HL-60 (cell line): ENCODE measurements around the gene SORCS1.

Experiments
- DNase-seq, 2 experiments: peaks; one replicate each; pipeline ENCODE4 v3.0.0-alpha.2; 2010 to 2020; ENCODE audit warnings: low read depth in 1 of 2, low spot score in 1 of 2
- H3K27ac ChIP-seq: fragments of 250-450 bp; sonication (Bioruptor Pico); replicated peaks from 2 replicates; pipeline ENCODE4 v1.5.1; 2020; ENCODE audit warnings: mild to moderate bottlenecking, moderate library complexity
- H3K27me3 ChIP-seq: fragments of 250-450 bp; sonication (Bioruptor Pico); 2 replicates; pipeline ENCODE4 v1.5.1; 2021; ENCODE audit warnings: mild to moderate bottlenecking, moderate library complexity; ENCODE audit not compliant: insufficient read depth, poor library complexity, severe bottlenecking
- H3K4me3 ChIP-seq: replicated peaks from 2 replicates; pipeline ENCODE4 v1.5.1; 2011; ENCODE audit warnings: mild to moderate bottlenecking, control low read depth, low read length; ENCODE audit not compliant: insufficient read depth
- GABPA ChIP-seq: IDR thresholded peaks from 2 replicates; pipeline ENCODE4 v1.6.1; 2012; ENCODE audit warnings: low read depth
- POLR2AphosphoS5 ChIP-seq: IDR thresholded peaks from 2 replicates; pipeline ENCODE4 v1.6.1; 2012; ENCODE audit warnings: low read depth
- SPI1 ChIP-seq: IDR thresholded peaks from 2 replicates; pipeline ENCODE4 v1.6.1; 2012; ENCODE audit warnings: low read depth, mild to moderate bottlenecking, borderline replicate concordance
- TF ChIP-seq, protein P1 (sequence below): IDR thresholded peaks from one replicate; pipeline ENCODE4 v1.5.1; 2011; ENCODE audit warnings: low read length, control low read depth, inconsistent platforms; ENCODE audit not compliant: insufficient read depth
- TF ChIP-seq, protein P2 (sequence below): IDR thresholded peaks from 2 replicates; pipeline ENCODE4 v1.6.1; 2012; ENCODE audit warnings: low read depth; ENCODE audit not compliant: insufficient replicate concordance

Gene SORCS1

DNA sequence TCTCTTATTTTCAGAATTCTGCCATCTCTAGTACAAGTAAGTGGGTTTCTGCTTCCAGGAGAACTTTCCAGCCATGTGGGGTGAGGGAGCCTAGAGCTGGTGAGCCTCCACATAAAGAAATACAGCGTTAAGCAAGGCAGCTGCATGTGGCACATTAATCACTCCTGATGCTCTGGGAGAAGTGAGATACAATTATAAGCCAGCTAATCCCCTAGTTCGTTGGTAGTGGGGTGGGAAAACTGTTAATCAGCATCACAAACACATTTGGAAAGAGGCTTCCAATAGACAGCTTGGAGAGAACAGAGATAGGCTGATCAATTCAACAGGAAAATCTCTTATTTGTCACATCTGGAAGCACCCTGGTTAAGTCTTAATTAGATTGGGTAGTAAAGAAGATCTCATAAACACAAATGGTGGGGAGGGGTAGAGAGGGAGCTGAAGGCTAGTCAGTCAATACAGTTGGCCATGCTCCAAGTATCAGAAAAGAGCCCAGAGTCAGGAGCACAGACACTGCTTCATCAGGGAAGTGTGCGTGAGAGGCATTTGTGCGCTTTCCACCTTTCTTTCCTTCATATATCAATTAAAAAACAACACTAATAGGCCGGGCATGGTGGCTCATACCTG, 130.6 kb downstream of the SORCS1 start:
- H3K27ac ChIP-seq, result no peak overlapping the region
- no peak for TF ChIP-seq POLR2AphosphoS5
- no peak for TF ChIP-seq GABPA
- TF ChIP-seq, protein P1, sequence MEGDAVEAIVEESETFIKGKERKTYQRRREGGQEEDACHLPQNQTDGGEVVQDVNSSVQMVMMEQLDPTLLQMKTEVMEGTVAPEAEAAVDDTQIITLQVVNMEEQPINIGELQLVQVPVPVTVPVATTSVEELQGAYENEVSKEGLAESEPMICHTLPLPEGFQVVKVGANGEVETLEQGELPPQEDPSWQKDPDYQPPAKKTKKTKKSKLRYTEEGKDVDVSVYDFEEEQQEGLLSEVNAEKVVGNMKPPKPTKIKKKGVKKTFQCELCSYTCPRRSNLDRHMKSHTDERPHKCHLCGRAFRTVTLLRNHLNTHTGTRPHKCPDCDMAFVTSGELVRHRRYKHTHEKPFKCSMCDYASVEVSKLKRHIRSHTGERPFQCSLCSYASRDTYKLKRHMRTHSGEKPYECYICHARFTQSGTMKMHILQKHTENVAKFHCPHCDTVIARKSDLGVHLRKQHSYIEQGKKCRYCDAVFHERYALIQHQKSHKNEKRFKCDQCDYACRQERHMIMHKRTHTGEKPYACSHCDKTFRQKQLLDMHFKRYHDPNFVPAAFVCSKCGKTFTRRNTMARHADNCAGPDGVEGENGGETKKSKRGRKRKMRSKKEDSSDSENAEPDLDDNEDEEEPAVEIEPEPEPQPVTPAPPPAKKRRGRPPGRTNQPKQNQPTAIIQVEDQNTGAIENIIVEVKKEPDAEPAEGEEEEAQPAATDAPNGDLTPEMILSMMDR, result no peak
- no peak for TF ChIP-seq SPI1
- TF ChIP-seq, protein P2, sequence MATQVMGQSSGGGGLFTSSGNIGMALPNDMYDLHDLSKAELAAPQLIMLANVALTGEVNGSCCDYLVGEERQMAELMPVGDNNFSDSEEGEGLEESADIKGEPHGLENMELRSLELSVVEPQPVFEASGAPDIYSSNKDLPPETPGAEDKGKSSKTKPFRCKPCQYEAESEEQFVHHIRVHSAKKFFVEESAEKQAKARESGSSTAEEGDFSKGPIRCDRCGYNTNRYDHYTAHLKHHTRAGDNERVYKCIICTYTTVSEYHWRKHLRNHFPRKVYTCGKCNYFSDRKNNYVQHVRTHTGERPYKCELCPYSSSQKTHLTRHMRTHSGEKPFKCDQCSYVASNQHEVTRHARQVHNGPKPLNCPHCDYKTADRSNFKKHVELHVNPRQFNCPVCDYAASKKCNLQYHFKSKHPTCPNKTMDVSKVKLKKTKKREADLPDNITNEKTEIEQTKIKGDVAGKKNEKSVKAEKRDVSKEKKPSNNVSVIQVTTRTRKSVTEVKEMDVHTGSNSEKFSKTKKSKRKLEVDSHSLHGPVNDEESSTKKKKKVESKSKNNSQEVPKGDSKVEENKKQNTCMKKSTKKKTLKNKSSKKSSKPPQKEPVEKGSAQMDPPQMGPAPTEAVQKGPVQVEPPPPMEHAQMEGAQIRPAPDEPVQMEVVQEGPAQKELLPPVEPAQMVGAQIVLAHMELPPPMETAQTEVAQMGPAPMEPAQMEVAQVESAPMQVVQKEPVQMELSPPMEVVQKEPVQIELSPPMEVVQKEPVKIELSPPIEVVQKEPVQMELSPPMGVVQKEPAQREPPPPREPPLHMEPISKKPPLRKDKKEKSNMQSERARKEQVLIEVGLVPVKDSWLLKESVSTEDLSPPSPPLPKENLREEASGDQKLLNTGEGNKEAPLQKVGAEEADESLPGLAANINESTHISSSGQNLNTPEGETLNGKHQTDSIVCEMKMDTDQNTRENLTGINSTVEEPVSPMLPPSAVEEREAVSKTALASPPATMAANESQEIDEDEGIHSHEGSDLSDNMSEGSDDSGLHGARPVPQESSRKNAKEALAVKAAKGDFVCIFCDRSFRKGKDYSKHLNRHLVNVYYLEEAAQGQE, result no peak
- no peak for DNase-seq
- H3K4me3 ChIP-seq, result no peak overlapping the region
- H3K27me3 ChIP-seq, result no peaks in the 10 kb centered on the region

DNA sequence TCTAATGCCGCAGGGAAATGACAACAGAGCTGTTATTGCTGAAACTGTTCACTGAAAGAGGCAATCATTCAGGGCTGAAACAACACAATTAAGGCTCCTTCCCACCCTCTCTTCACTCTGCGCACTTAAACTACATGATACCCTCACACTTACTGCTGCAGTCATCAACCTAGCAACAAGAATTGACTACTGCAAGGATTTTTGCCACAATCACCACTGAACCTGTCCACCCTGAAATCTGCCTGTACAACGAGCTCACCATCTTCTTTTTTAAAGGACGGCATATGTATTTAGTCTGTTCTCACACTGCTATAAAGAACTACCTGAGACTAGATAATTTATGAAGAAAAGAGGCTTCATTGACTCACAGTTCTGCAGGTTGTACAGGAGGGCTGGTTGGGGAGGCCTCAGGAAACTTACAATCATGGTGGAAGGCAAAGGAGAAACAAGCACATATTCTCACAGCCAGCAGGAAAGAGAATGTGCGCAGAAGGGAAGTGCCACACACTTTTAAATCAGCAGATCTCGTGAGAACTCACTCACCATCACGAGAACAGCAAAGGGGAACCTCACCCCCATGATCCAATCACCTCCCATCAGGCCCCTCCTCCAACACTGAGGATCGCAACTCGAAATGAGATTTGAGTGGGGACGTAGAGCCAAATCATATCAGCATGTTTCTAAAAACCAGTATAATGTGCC, 131.7 kb downstream of the SORCS1 start:
- Histone ChIP-seq H3K4me3 (no peak overlapping the region), H3K27me3 (no peaks in the 10 kb centered on the region), H3K27ac (no peak overlapping the region)
- TF ChIP-seq, protein P1, result no peak
- TF ChIP-seq GABPA (no peak), SPI1 (no peak), POLR2AphosphoS5 (no peak)
- TF ChIP-seq, protein P2, result no peak
- DNase-seq, result no peak

DNA sequence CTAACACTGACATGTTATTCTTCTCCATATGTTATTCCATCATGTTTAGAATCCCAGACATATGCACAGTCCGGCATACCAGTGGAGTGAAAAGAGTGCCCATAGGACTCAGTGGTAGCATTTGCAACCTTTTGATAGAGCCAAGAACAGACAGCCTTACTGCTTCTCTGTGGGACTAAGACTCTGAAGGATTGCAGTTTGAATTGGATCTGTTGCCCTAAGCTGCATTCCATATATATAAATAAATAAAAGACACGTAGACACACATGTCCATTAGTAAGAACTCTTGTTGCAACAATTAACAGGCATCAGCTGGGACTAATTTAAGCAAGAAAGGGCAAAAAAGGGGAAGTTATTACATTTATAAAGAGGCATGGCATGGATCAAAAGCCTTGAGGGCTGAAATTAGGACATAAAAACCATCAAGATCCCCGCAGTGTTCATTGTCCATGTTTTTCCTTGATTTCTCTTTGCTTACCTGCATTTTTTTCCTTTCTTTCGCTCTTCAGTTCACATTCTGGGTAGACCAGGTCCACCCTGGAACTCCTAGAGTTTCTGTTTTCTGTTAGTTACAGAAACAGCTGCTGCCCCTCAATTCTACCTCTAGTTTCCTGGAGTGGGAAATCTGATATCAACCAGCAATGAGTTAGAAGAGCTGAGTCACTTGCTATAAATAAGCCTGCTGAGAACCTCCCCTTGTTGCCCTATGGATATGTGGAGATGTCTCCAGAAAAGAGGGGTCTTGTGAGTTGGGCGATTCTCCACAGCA, 132.4 kb downstream of the SORCS1 start:
- Histone ChIP-seq H3K27ac (no peak overlapping the region), H3K27me3 (no peaks in the 10 kb centered on the region), H3K4me3 (no peak overlapping the region)
- DNase-seq, result no peak
- no peak for TF ChIP-seq GABPA
- TF ChIP-seq, protein P1, result no peak
